Measurements from ENCODE around the gene GRAMD1C. TPM values are rescaled to one million over a fixed set of nuclear protein-coding genes. Genes with fewer than 3 reads are reported as not detected.

The GRAMD1C gene
- total and polyA plus RNA-seq, 2 of the 13 experiments (the other 11 are each of a cell fraction or from before 2014, with no cell fraction given) = 0.45 TPM; not detected in 1

GRCh38 chr3:113802795-113803455 is 35.7 kb upstream of the GRAMD1C start (continued):
- TF ChIP-seq ATF2 (CRISPR knock-in tag; IDR thresholded peaks at IDR 0.05) = no peak

- in situ Hi-C loops (cut with HindIII; ENCODE audit: extremely low pct_ligation_motif_present, low pct_unique_long_range_greater_than_20kb) = no loop called here
- BruUV-seq (replicated peaks) = no TSS peak
- Histone ChIP-seq H3K36me3 (replicated peaks in 1 of 2; ENCODE audit: control insufficient read depth in 1 of 2, insufficient read depth in 2 of 2, low read length in 2 of 2) (peaks cover 6 to 40% of the 10 kb centered on the region in 2 experiments), H4K20me1 (ENCODE audit: insufficient read depth, low read length) (no peaks in the 10 kb centered on the region), H3K4me2 (ENCODE audit: low read depth, low read length) (no peak overlapping the region), H2AFZ (ENCODE audit: low read length) (no peak overlapping the region), H3K27me3 (ENCODE audit: control insufficient read depth in 1 of 2, insufficient read depth in 2 of 2, low read length in 2 of 2) (no peaks in the 10 kb centered on the region), H3K27ac (ENCODE audit: extremely low read length, insufficient read depth, low read length) (no peak overlapping the region), H3K79me2 (ENCODE audit: insufficient read depth, low read length) (no peaks in the 10 kb centered on the region), H3K4me3 (replicated peaks in 1 of 3; ENCODE audit: insufficient read depth in 1 of 3, low read depth in 2 of 3, low read length in 3 of 3) (no peak overlapping the region), H3K9ac (ENCODE audit: insufficient read depth, low read depth, low read length) (no peak overlapping the region), H3K4me1 (ENCODE audit: insufficient read depth, low read length) (no peaks in the 10 kb centered on the region), H3K9me3 (ENCODE audit: low read length) (no peaks in the 10 kb centered on the region)
- POLR2A ChIA-PET = no interaction called here
- CTCF ChIA-PET (ENCODE audit: low intra/inter-chr PET ratio, low total read pairs) = no interaction called here
- ATAC-seq = no peak
- no peak for FAIRE-seq
- WGBS (ENCODE audit: low lambda C conversion rate) = 95% methylated on average over 4 of the region's 4 CpGs
- intact Hi-C loops (cut with micrococcal nuclease; ENCODE audit: unreplicated experiment) = no loop called here
- no peak for DNase-seq (ENCODE audit: low spot score)
- TF ChIP-seq MYNN (CRISPR knock-in tag; IDR thresholded peaks at IDR 0.05; ENCODE audit: low read depth) (no peak), DRAP1 (CRISPR knock-in tag; IDR thresholded peaks at IDR 0.05) (no peak), ZBTB4 (CRISPR knock-in tag; IDR thresholded peaks at IDR 0.05; ENCODE audit: borderline replicate concordance) (no peak), MTF1 (CRISPR knock-in tag; IDR thresholded peaks at IDR 0.05) (no peak), RARA (CRISPR knock-in tag; IDR thresholded peaks at IDR 0.05) (no peak), THAP8 (CRISPR knock-in tag; IDR thresholded peaks at IDR 0.05; ENCODE audit: borderline replicate concordance) (no peak), ZNF512B (CRISPR knock-in tag; IDR thresholded peaks at IDR 0.05; ENCODE audit: borderline replicate concordance) (no peak), SP140L (CRISPR knock-in tag; IDR thresholded peaks at IDR 0.05; ENCODE audit: borderline replicate concordance) (no peak), KLF6 (CRISPR knock-in tag; IDR thresholded peaks at IDR 0.05) (no peak), ZBTB20 (CRISPR knock-in tag; IDR thresholded peaks at IDR 0.05; ENCODE audit: borderline replicate concordance, low read depth) (no peak), ZNF501 (CRISPR knock-in tag; IDR thresholded peaks at IDR 0.05) (no peak), MTF2 (CRISPR knock-in tag; IDR thresholded peaks at IDR 0.05; ENCODE audit: borderline replicate concordance) (no peak)
Measured at GRCh38 chr3:113804661-113805060, 33.9 kb upstream of the GRAMD1C start.

Measured in HepG2 (cell line).